Panc1 (cell line): ENCODE data around the gene ADORA2B.

Source experiments
- CTCF ChIP-seq: fragments of 450-650 bp; IDR thresholded peaks from 2 replicates; pipeline ENCODE4 v1.5.1; 2017; ENCODE audit warnings: mild to moderate bottlenecking
- SIN3A ChIP-seq: IDR thresholded peaks from 2 replicates; pipeline ENCODE4 v1.6.1; 2012; ENCODE audit warnings: low read depth, mild to moderate bottlenecking, low read length, moderate library complexity, borderline replicate concordance; ENCODE audit not compliant: insufficient read depth

- no peak; the same call in 1 of the 2 replicates for TF ChIP-seq CTCF
- no peak for TF ChIP-seq SIN3A
Observed at GRCh38 chr17:15977894-15978293, 33.0 kb downstream of the ADORA2B start.
